HG03457 (cell line): ENCODE data around the gene OTUD5.

Experiments used
- ATAC-seq: cut with Tn5 transposase; IDR thresholded peaks from one replicate; pipeline ENCODE4 v1.9.1; 2021; ENCODE audit warnings: moderate number of reproducible peaks; ENCODE audit not compliant: unreplicated experiment

The OTUD5 gene

GRCh38 chrX:48938721-48939425 lies 18.5 kb downstream of the OTUD5 start:
- ATAC-seq = no peak

GRCh38 chrX:48937054-48937907 lies 20.1 kb downstream of the OTUD5 start:
- ATAC-seq = peak; percentile 46

DNA sequence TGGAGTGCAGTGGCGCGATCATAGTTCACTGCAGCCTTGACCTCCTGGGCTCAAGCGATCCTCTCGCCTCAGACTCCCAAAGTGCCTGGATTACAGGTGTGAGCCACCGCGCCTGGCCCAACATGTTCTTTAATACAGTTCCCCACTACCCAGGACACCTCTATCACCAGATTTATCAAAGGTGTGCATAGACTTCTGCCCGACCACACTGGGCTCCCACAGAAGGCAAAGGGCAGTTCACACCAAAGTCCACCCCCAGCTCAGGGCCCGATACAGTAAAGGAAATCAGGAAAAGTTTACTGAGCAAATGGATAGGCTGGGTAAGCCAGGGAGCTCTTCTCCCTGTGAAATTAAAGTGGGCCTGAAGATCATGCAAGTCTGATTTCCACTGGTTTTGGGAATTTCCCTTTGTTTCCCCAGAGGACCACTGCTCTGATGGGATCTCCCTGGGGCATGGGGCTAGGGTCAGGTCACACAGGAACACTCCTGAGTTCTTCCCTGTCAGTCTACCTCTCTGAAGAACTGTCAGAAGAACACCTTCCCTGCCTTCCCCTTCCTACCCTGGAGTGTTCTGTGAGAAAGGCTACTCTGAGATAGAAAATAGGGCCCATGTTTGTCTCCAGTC lies 20.9 kb downstream of the OTUD5 start:
- no peak for ATAC-seq

- ATAC-seq = no peak
These were observed 22.1 kb downstream of the OTUD5 start for GRCh38 chrX:48935301-48935670.

GRCh38 chrX:48934581-48935300 lies 22.7 kb downstream of the OTUD5 start:
- ATAC-seq = no peak

GRCh38 chrX:48933757-48934156 lies 23.6 kb downstream of the OTUD5 start:
- no peak for ATAC-seq

- ATAC-seq = no peak
These were observed 29.5 kb downstream of the OTUD5 start for GRCh38 chrX:48927736-48928382.

GRCh38 chrX:48927123-48927522 lies 30.3 kb downstream of the OTUD5 start:
- ATAC-seq = no peak

- no peak for ATAC-seq
These were observed 33.1 kb downstream of the OTUD5 start for GRCh38 chrX:48924270-48924669.

DNA sequence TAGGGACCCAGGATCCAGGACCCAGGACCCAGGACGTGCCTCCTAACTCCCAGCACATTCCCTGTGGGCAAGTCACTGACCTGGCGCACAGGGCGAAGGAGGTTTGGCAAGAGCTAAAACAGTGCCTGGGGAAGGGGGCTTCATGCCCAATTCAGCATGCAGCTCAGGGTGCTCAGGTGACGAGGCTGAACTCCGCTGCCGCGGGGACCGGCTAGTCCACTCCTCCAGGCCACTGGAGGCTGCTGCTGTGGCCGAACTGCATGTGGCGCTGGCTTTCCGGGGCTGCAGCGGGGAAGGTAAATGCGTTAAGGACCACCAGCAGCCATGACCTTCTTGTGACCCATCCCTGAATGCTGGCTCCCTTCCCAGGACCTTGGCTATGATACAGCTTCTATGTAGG lies 33.6 kb downstream of the OTUD5 start:
- ATAC-seq = no peak

GRCh38 chrX:48920718-48921104 lies 36.7 kb downstream of the OTUD5 start:
- no peak for ATAC-seq

- no peak for ATAC-seq
These were observed 37.3 kb downstream of the OTUD5 start for GRCh38 chrX:48919947-48920717.

DNA sequence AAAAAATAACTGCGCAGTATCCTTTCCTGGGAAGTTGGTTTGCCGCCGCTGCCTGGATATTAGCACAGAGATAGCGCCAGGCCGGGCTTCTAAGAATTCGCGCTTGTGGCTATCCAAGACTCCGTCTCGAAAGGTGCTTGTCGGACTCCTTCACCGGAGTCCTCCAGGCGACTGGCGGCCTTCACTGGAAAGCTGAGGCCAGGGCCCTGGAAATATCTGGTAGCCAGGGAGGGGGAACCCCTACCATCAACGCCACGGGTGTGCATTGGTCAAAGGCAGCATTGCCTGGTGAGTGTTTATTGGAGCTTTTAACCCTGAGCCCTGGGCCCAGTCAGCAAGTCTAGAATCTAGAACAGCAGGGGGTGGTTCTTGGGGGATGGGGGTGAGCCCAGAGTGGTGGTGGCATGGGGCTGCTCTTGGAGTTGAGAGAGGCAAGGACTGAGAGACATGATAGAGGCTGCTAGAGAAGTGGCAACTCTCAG lies 38.0 kb downstream of the OTUD5 start:
- peak; percentile 6 for ATAC-seq

DNA sequence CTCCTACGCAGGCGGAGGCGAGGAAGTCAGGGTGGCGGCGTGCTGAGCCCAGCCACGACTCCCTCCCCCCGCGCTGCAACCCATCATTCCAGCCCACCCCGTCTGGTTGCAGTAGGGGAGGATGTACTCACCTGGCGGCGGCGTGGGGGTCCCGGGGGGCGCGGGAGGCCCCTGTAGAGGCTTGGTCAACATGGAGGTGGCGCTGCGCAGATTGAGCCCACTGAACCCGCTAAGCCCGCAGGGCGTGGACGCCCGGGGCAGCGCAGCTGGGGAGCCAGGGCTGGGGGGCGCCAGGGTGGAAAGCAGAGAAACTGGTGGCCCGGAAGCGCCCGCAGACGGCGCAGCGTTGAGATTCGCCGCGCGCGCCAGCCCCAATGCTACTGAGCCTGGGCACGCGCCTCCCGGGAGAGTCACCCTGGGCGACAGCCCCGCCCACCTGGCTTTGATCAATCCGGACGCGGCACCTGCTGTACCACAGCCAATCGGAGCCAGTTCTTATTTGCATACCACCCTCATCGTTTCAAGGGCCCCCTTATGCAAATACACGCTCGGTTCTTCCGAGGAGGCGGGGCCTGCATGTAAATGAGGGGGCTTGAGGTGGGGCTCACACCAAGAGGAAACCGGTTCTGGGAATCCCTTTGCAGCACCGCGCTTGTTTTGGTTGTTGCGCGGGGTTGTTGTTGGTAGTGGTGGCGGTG lies 38.6 kb downstream of the OTUD5 start, which contains the start of gene PIM2:
Gene PIM2 (minus strand): TSS at position 382 of the 698 bp plus-strand sequence. CDS start 190 bp downstream, at position 192.
- ATAC-seq = peak; percentile 61

GRCh38 chrX:48918301-48918642 lies 39.1 kb downstream of the OTUD5 start:
- ATAC-seq = no peak

DNA sequence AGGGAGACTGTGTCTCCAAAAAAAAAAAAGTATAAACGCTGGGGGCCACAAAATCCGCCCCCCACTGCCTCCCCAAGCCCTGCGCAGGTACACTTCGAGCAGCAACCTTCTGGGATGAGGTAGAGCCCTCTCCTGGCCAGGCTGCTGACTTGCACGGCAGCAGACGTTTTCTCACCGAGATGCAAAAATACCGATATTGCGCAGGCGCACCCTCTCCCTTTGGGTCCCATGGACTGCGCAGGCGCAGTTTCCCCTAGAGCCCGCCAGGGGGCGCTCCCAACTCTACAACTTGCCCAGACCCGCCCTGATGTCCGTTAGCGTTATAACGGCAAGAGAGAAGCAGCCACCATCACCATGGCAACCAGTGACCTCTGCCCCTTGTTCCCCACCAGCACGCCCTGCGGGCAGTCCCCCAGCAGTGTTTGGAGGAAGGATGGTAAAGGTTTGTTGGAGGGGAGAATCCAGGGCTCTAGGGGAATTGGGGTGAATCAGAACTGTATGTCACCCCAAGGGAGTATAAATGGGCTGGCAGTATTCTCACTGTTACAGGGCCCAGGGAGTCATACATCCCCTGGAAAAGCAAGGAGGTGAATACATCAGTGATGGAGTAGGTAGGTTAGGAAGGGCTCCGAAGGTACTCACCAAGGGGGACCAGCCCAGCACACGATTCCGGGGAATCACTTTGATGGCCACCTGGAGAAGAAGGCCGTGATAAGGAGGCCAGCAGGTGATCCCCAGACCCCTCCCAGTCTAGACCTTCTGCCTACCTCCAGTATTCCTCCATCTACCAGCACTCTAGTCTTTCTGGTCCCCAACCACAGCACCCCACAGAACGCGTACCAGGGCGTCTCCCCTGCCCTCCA lies 40.0 kb downstream of the OTUD5 start:
- no peak for ATAC-seq

DNA sequence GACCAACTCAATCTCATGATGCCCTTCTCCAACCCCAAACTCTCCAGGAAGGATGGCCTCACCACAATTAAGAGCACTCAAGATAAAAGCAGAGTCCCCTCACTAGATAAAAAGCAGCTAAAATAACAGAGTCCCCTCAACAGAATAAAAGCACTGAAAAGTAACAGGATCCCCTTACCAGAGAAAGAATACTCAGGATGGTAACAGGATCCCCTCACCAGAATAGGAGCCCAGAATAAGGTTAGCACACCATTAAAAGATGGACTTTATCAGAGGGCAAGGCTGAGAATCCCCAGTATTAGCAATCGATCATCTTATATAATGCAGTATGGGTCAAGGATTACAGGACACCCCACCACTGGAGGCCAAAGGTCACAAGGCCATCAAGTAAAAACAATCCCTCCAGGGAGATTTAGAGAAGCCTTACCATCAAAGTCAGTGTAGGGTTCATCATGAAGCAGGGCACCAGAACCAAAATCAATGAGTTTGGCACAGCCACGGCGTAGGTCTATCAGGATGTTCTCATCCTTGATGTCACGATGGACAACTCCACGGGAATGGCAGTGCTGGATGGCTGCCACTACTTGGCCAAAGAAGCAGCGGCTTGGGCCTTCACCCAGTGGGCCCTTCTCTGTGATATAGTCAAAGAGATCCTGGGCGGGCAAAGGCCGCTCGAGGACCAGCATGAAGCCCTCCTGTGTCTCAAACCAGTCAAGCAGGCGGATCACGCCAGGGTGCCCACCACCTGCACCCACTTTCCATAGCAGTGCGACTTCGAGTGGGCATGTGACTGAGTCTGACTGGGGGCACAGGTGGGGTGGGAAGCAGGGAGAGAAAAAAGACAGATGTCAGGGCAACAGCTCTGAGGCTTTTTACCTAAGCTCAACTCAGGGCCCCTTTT lies 42.6 kb downstream of the OTUD5 start:
- ATAC-seq = no peak
